Stimulated activated effector memory CD8-positive, alpha-beta T cell treated with anti-CD3 and anti-CD28 coated beads, Interleukin-12 subunit alpha, Interleukin-12 subunit beta, amount 100 ng/mL, for 72 hours (primary cell): ENCODE measurements around the gene ACAP3.
A peak's percentile ranks its signal among the peaks of the same experiment; 100 is the strongest.

ENCODE experiments used
- ATAC-seq: fragments of 150-1000 bp; cut with Tn5 transposase; 2 replicates; pipeline ENCODE4 v1.10.0; 2021
- DNase-seq, 2 donors: peaks; one replicate each; pipeline ENCODE4 v3.0.0; 2021 to 2022; ENCODE audit warnings: low spot score in 2 of 2
- H3K27ac Mint-ChIP-seq: one replicate; pipeline ENCODE4 v1.8.0; 2022; ENCODE audit warnings: mild to moderate bottlenecking, mixed read lengths
- H3K36me3 Mint-ChIP-seq: one replicate; pipeline ENCODE4 v1.8.0; 2022; ENCODE audit warnings: mild to moderate bottlenecking, mixed read lengths
- H3K4me1 Mint-ChIP-seq: one replicate; pipeline ENCODE4 v1.8.0; 2022; ENCODE audit warnings: mixed read lengths
- H3K4me3 Mint-ChIP-seq: one replicate; pipeline ENCODE4 v1.8.0; 2022; ENCODE audit warnings: mild to moderate bottlenecking, mixed read lengths
- H3K9me3 Mint-ChIP-seq: one replicate; pipeline ENCODE4 v1.8.0; 2022; ENCODE audit warnings: mixed read lengths

ACAP3 gene

DNA sequence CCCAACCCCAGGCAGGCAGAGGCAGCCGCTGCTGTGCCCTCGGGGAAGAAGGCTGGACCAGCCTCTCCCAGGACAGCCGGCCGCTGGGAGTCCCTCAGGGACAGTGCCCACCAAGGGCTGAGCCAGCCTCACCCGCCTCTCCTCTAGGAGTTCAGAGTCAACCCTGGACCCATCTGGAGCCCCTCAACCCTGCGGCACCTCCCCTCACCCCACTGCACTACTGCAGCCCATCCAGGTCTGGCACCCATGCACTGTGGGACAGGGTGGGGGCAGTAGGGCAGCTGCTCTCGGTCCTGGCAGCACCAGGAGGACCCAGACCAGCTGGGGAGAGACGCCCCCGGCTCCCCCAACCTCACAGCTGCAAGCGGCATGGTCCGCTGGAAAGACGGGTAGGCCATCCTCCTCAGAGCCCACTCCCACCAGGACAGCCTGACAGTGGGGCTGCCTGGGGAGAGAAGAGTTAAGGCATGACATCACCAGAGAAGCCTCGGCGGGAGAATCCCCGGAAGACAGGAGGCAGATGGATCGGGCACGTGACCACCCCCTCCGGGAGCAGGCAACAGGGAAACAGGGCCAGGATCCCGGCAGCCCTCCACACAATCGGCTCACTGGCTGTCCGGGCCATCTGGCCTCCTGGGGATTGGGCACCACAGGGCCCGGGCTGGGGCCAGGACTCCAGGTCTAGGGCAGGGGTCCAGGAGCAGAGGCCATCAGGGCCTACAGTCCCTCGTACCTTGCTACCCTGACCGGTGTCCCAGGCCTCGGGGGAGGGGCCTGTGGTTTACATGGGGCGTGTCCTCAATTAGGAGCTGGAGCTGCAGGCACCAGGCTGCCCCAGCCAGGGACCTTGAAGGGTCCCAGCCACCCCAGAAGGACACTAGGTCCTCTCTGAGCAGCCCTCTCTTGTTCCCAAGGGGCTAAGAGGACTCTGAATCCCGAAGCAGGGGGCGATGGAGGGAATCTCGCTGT lies 3.1 kb downstream of the ACAP3 start:
- H3K9me3 Mint-ChIP-seq: no peaks in the 10 kb centered on the region
- ATAC-seq (no peak), DNase-seq (no peak)
- H3K4me1 Mint-ChIP-seq: peaks cover 29% of the 10 kb centered on the region
- H3K36me3 Mint-ChIP-seq: peaks cover 18% of the 10 kb centered on the region
- peak overlapping the region; percentile 78 for H3K4me3 Mint-ChIP-seq
- no peak overlapping the region for H3K27ac Mint-ChIP-seq

DNA sequence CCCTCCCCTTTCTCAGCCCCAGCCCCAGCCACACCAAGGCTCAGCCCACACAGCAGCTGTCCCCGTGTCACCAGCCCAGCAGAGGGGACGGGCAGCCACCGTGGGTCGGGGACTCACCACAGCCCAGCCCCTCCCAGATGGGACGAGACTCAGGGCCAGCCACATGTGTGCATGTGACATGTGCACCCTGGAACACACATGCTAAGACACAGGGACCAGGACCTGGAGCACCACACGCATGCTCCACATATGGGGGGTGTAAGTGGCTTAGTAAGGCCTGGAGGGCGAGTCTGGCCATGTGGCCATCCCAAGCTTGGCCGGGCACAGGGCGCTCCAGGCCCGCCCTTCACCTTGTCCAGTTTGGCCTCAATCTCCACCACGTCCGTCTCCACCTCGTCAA lies 4.0 kb downstream of the ACAP3 start:
- DNase-seq (no peak), ATAC-seq (no peak)
- Mint-ChIP-seq H3K9me3 (no peaks in the 10 kb centered on the region), H3K4me3 (no peak overlapping the region), H3K27ac (no peak overlapping the region), H3K4me1 (peaks cover 29% of the 10 kb centered on the region), H3K36me3 (peaks cover 12% of the 10 kb centered on the region)

DNA sequence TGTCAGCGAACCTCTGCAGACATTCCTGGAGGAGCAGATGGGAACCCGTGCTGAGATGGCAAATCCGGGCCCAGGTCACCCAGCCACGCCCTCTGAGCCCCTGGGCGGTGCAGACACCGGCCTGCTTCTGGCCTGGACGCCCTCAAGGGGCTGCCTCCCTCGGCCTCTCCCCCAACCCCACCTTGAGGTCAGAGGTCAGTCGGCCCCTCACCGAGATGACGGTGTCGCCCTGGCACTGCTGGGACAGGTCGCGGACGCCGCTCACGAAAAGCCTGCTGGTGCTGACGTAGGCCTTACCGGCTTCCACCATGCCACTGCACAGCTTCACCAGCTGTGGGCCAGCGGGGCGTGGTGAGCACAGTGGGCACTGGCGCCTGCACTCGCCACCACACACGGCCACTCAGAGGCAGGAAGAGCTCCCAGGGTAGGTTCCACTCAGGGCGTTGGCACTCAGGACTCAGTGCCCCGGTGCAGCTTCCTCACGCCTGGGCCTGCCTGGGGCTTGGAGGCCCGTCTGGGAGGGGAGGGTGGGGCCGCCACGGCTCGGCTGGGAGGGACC lies 4.7 kb downstream of the ACAP3 start:
- no peak for ATAC-seq
- H3K36me3 Mint-ChIP-seq: peaks cover 12% of the 10 kb centered on the region
- H3K27ac Mint-ChIP-seq: no peak overlapping the region
- no peaks in the 10 kb centered on the region for H3K9me3 Mint-ChIP-seq
- no peak for DNase-seq
- peaks cover 29% of the 10 kb centered on the region for H3K4me1 Mint-ChIP-seq
- no peak overlapping the region for H3K4me3 Mint-ChIP-seq

DNA sequence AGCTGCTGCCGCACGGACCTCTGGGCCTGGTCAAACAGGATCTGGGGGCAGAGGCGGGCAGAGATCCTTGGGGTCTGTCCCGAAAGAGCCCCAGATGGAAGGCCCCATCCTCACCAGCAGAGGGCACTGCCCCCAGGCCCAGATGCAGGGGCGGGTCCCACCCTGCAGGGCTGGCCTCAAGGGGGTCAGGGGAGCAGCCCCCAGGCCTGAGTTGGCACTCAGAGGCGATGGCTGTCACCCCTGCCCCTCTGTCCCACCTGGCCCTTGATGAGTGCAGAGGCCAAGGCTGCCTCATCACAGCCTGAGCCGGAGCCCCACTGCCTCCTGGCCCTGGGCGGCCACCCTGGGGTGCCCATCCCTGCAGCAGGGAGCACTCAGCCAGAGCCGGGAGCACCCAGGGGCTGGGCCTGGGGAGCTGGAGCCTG lies 5.7 kb downstream of the ACAP3 start:
- Mint-ChIP-seq H3K4me3 (no peak overlapping the region), H3K27ac (no peak overlapping the region), H3K9me3 (no peaks in the 10 kb centered on the region), H3K4me1 (peaks cover 27% of the 10 kb centered on the region), H3K36me3 (peaks cover 11% of the 10 kb centered on the region)
- DNase-seq: no peak
- no peak for ATAC-seq

DNA sequence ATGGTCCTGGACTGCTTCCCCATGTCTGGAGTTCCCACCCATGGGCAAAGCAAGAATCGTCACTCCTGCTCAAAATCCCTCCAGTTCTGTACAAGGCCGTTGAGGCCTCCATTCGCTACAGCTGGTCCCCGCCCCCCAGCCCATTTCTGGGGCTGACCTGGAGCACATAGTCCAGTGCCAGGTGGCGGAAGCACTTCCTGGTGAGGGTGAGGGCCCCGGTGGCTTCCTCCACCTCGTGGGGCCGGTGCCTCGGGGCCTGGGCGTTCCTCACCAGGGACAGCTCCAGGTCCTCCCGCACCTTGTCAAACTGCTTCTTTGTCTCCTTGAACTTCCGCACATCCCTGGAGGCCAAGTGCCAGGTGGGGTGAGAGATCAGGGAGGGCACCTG lies 7.4 kb downstream of the ACAP3 start:
- ATAC-seq (no peak), DNase-seq (no peak)
- no peak overlapping the region for H3K27ac Mint-ChIP-seq
- no peaks in the 10 kb centered on the region for H3K9me3 Mint-ChIP-seq
- no peaks in the 10 kb centered on the region for H3K36me3 Mint-ChIP-seq
- H3K4me1 Mint-ChIP-seq: peaks cover 10% of the 10 kb centered on the region
- H3K4me3 Mint-ChIP-seq: no peak overlapping the region

DNA sequence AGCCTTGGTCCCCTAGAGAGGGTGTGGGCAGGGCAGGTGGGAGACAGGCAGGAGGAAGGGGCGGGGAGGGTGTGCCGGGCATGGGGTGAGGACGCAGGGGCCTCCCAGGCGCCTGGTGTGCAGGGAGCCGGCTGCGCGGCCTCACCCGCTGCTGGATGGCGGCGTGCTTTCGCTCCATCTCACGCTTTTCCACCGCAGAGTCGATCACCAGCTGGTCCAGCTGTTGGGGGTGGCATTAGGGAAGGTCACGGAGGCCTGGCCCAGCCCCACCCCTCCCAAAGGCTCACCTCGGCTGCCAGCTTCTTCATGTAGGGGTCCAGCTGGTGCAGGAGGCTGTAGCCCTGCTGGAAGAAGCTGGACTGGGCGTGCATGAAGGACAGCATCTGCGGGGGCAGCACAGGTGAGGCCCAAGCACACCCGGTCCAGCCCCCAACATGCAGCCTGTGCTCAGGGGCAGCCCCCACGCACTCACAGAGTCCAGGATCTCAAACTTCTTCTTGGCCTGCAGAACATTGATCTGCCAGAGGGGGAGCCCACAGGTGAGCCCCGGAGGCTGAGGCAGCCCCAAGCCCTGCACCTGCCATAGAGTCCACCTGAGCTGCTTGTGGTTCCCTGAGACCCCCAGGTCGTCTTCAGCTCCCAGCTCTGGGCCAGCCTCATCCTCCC lies 7.9 kb downstream of the ACAP3 start:
- DNase-seq (no peak), ATAC-seq (peak; percentile 57)
- Mint-ChIP-seq H3K4me3 (no peak overlapping the region), H3K4me1 (peaks cover 7% of the 10 kb centered on the region), H3K9me3 (no peaks in the 10 kb centered on the region), H3K36me3 (no peaks in the 10 kb centered on the region), H3K27ac (no peak overlapping the region)

DNA sequence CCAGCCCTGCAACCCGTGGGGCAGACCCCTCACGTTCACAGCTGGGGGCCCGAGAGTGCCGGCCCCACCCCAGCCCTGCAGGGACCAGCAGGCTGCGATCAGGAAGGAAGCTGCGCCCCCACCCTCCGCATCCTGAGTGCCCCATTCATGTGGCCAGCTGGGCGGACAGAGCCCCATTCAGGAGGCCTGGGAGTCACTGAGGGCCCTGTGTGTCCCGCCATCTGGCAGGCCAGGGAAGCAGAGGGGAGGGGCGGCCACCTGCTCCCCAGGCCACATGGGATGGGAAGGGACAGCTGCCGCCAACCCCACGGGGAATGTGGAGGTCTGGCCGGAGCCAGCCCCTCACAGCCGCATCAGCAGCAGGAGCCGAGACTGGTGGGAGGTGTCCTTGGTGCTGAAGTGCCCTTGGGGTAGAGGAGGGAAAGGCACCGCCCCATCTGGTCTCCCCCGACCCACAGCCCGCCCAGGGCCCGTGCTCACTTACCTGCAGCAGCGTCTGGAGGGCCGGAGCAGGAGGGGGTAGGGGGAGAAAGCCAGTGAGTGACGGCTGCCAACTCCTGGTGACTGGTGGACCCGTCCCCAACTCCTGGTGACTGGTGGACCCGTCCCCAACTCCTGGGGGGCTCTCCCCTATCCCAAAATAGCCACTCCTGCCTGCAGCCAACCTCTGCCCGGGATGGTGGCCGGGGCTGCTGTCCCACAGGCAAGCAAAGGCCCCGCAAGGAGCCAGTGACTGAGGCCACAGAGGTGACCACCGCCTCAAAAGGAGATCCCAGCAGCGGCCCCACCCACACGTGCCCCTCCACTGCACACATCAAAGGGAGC lies 8.7 kb downstream of the ACAP3 start:
- Mint-ChIP-seq H3K4me1 (peaks cover 7% of the 10 kb centered on the region), H3K27ac (no peak overlapping the region), H3K9me3 (no peaks in the 10 kb centered on the region), H3K4me3 (no peak overlapping the region), H3K36me3 (no peaks in the 10 kb centered on the region)
- DNase-seq (no peak), ATAC-seq (no peak)

DNA sequence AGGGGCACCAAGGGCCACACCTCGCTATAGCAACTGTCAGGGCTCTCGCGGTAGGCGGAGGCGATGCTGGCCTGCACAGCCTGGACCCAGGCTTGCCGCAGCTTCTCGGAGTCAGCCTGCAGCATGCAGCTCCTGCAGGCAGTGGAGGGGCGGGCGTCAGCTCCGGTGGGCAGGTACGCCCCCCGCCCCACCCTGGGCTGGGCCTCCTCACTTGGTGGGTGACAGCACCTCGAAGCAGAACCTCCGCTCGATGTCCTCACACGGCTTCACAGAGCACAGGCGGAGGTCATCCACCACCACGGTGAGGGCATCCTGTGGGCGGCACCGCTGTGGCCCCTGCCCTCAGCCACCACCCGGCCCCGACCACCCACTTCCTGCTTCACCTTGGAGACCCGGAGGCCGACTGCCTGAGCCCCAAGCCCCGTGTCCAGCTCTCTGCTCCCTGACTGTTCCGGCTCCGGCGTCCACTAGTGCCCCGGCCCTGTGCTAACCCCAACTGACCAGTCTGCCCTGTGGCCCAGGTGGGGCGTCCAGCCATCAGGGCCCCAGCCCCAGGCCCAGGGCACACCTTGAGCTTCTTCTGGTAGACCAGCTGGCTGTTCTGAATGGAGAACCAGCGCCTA lies 9.8 kb downstream of the ACAP3 start:
- no peaks in the 10 kb centered on the region for H3K9me3 Mint-ChIP-seq
- H3K4me1 Mint-ChIP-seq: peaks cover 7% of the 10 kb centered on the region
- H3K27ac Mint-ChIP-seq: no peak overlapping the region
- no peaks in the 10 kb centered on the region for H3K36me3 Mint-ChIP-seq
- DNase-seq: no peak
- H3K4me3 Mint-ChIP-seq: no peak overlapping the region
- ATAC-seq: no peak

DNA sequence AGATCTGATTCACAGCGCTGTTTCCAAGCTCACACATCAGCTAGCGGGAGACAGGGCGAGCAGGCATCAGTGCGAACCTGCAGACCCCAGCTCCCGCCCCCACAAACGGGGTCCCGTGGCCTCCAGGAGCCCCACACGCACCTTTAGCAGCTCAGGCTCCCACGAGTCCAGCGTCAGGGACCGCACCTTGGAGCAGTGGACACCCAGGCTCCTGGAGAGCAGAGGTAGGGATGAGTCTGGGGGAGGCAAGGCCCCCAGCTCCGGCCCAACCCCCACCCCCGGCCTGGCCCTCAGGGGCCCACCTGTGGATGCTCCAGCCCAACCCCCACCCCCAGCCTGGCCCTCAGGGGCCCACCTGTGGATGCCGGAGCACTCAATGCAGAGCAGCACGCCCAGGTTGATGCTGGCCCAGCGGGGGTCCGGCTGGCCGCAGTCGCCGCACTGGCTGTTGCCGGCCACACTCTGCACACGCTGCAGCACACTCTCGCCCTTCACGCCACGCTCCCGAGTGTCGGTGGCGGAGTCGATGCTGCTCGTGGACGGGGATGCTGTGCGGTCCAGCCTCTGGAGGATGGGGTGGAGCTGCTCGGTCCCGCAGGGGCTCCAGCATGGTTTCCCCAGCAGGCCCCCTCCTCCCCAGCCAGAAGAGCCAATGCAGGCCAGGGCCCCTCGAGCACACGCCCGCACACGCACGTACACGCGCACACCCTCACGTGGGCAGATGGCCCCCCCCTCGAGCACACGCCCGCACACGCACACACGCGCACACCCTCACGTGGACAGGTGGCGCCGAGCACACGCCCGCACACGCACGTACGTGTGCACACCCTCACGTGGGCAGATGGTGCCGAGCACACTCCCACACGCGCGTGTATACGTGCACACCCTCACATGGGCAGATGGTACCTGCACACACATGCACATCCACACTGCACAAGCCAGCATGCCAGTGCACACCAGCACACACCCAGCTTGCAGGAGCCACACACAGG lies 11.4 kb downstream of the ACAP3 start:
- no peak overlapping the region for H3K4me3 Mint-ChIP-seq
- no peak for ATAC-seq
- H3K36me3 Mint-ChIP-seq: no peaks in the 10 kb centered on the region
- DNase-seq: no peak
- no peak overlapping the region for H3K27ac Mint-ChIP-seq
- no peaks in the 10 kb centered on the region for H3K9me3 Mint-ChIP-seq
- H3K4me1 Mint-ChIP-seq: peaks cover 7% of the 10 kb centered on the region

DNA sequence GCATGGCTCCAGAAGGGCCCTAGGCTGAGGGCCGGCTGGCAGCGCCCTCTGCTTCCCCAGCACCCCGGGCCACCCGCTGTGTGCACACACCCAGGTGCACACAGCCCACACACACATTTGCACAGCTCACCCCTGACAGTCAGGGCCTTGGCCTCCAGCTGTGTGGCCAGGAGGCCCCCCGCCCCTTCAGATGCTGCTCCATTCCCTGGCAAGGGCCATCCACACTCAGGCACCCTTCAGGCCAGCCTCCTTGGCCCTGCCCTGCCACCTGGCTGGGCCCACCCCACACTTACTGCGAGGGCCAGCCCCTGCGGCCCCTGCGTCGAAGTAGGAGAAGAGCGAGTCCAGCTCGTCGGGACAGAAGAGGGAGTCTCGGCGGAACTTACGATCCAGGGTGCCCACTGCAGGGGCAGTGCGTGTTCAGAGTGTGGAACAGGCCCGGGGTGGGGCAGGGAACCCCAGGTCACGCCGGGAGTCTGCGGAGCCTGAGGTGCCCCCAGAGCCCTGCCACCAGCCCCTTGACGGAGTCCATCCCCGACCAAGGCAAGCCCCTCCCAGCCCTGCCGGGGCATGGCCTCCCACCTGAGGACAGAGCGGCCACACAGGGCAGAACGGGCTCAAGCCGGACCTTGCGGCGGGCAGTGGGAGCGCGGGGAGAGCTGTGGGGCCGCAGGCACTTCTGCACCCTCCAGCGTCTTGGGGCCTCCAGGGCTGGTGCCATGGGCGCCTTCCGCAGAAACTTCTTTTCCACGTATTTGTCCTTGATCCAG lies 12.4 kb downstream of the ACAP3 start:
- no peak for DNase-seq
- Mint-ChIP-seq H3K9me3 (no peaks in the 10 kb centered on the region), H3K36me3 (peaks cover under 1% of the 10 kb centered on the region), H3K4me1 (peaks cover 9% of the 10 kb centered on the region), H3K4me3 (no peak overlapping the region), H3K27ac (no peak overlapping the region)
- no peak for ATAC-seq

DNA sequence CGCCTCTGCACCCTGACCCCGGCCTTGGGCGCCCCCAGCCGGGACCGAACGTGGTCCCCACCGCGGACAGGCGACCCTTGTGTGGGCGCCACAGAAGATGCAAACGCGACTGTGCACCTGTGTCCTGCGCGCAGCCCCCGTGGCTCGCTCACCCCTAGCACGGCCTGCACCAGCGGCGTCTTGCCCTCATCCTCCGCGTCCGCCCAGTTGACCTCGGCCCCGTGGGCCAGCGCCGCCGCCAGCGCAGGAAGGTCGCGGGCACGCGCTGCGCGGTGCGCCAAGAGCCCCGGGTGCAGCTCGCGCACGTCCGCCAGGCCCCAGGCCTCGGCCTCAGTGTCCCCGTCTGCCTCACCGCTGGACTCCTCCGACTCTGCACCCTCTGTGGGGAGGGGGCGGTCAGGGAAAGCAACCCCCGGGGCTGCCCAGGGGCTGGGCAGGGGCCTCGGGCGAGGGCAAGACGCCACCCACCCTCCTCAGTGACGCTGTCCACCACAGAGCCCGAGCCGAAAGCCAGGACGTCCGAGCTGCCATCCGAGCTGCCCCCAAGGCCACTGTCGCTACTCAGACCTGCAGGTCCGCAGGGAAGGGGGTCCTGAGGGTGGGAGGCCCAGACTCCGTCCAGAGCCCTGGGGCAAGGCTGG lies 13.4 kb downstream of the ACAP3 start:
- peaks cover 5% of the 10 kb centered on the region for H3K36me3 Mint-ChIP-seq
- H3K4me3 Mint-ChIP-seq: no peak overlapping the region
- DNase-seq (no peak), ATAC-seq (no peak)
- H3K4me1 Mint-ChIP-seq: peaks cover 6% of the 10 kb centered on the region
- H3K27ac Mint-ChIP-seq: no peak overlapping the region
- no peaks in the 10 kb centered on the region for H3K9me3 Mint-ChIP-seq

DNA sequence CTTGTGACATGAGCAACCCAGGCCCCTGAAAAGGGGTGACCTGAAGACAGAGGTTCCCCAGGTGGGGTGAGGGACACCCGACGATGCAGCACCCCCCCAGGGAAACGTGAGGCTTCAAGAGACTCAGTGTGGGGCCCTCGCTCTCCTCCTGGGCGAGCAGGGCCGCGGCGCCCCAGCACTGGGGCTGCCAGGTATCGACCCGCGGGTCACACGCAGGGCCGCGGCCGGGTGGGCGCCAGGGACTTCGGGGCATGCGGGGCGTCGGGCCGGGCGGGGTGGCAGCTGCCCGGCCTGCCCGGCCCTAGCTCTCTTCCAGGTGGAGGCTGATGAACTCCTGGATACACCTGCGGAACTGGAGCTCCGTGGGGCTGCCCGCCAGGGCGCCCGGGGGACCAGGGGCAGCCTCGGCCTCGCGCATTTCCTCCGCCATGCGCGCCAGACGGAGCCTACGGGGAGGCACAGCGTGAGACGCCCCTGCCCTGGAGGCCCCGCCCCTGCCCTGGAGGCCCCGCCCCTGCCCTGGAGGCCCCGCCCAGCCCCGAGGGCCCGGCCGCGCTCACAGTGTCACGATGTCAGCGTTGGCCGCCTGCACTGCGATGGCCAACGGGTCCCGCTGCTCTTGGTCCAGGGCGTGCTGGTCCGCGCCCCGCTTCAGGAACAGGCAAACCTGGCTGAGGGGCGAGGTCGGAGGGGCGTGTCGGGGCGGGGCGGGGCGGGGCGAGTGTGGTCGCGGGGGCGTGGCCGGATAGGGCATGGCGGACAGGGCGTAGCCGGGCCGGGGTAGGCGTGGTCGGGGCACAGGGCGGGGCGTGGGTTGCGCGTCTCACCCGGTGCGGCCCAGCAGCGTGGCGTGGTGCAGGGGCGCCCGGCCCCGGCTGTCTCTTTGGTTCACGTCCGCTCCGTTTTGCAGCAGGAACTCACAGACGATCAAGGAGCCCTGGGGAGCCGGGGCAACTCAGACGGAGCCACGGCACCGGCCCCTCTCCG lies 14.2 kb downstream of the ACAP3 start:
- Mint-ChIP-seq H3K27ac (no peak overlapping the region), H3K4me1 (peaks cover 6% of the 10 kb centered on the region), H3K4me3 (no peak overlapping the region), H3K36me3 (peaks cover 5% of the 10 kb centered on the region), H3K9me3 (no peaks in the 10 kb centered on the region)
- ATAC-seq (no peak), DNase-seq (no peak)
